Measurements from ENCODE around the gene SEC24C. TPM values are rescaled to one million over a fixed set of nuclear protein-coding genes. Genes with fewer than 3 reads are reported as not detected.

Gene SEC24C
- total and polyA plus RNA-seq, 2 of the 13 experiments (the other 11 are each of a cell fraction or from before 2014, with no cell fraction given): 63.1 to 66.4 TPM

- Histone ChIP-seq H3K9ac (ENCODE audit: insufficient read depth, low read depth, low read length) (no peak overlapping the region), H2AFZ (ENCODE audit: low read length) (no peak overlapping the region), H3K4me3 (replicated peaks in 1 of 3; ENCODE audit: insufficient read depth in 1 of 3, low read depth in 2 of 3, low read length in 3 of 3) (no peak overlapping the region), H3K27me3 (ENCODE audit: control insufficient read depth in 1 of 2, insufficient read depth in 2 of 2, low read length in 2 of 2) (no peaks in the 10 kb centered on the region), H3K4me2 (ENCODE audit: low read depth, low read length) (no peak overlapping the region), H3K36me3 (replicated peaks in 1 of 2; ENCODE audit: control insufficient read depth in 1 of 2, insufficient read depth in 2 of 2, low read length in 2 of 2) (peaks cover 7 to 44% of the 10 kb centered on the region in 2 experiments), H4K20me1 (ENCODE audit: insufficient read depth, low read length) (no peaks in the 10 kb centered on the region), H3K27ac (ENCODE audit: extremely low read length, insufficient read depth, low read length) (no peak overlapping the region), H3K9me3 (ENCODE audit: low read length) (no peaks in the 10 kb centered on the region), H3K4me1 (ENCODE audit: insufficient read depth, low read length) (no peaks in the 10 kb centered on the region), H3K79me2 (ENCODE audit: insufficient read depth, low read length) (no peaks in the 10 kb centered on the region)
- intact Hi-C loops (cut with micrococcal nuclease; ENCODE audit: unreplicated experiment): no loop called here
- WGBS (ENCODE audit: low lambda C conversion rate): 89% methylated on average over 11 of the region's 20 CpGs
- ChIA-PET CTCF (ENCODE audit: low intra/inter-chr PET ratio, low total read pairs) (no interaction called here), POLR2A (interaction anchor here (1.6 kb wide), 2 partner anchors 21 to 55 kb away, joined by 3 to 8 read pairs; partner anchors contain the start of gene CAMK2G)
- FAIRE-seq (no peak), DNase-seq (ENCODE audit: low spot score) (no peak), ATAC-seq (peak; percentile 47; the same call in 2 of the 3 replicates)
- peak; percentile 58 for TF ChIP-seq AGO2 (optimal IDR thresholded peaks at IDR 0.05; ENCODE audit: low read depth, low read length)
- TF ChIP-seq SRY (CRISPR knock-in tag; IDR thresholded peaks at IDR 0.05): no peak
- no peak for TF ChIP-seq ZNF557 (CRISPR knock-in tag; IDR thresholded peaks at IDR 0.05)
- in situ Hi-C loops (cut with HindIII; ENCODE audit: extremely low pct_ligation_motif_present, low pct_unique_long_range_greater_than_20kb): no loop called here
- BruUV-seq (replicated peaks): no TSS peak
Measured at GRCh38 chr10:73819513-73820093, 75.4 kb downstream of the SEC24C start.

Small RNA genes within 50 kb of the gene (small RNA-seq; reads per million reads assigned to genes)
- gene AC022400.4 (ENCODE audit: insufficient read depth in 2 of 3, insufficient read length in 3 of 3, low read depth in 2 of 3, low replicate concordance in 1 of 3) (0 reads per million in 3 experiments), gene AC022400.9 (ENCODE audit: insufficient read depth in 2 of 3, insufficient read length in 3 of 3, low read depth in 2 of 3, low replicate concordance in 1 of 3) (0 reads per million in 3 experiments), gene RNA5SP320 (ENCODE audit: insufficient read depth in 2 of 3, insufficient read length in 3 of 3, low read depth in 2 of 3, low replicate concordance in 1 of 3) (0 reads per million in 3 experiments), gene ZSWIM8-AS1 (ENCODE audit: insufficient read depth in 2 of 3, insufficient read length in 3 of 3, low read depth in 2 of 3, low replicate concordance in 1 of 3) (0 reads per million in 3 experiments)

Other genes with a start within 250 kb of the SEC24C start
- gene PPP3CB, start 248.3 kb upstream of the SEC24C start, total RNA-seq (2016; rRNA removed; fragmentation: Illumina TruSeq; extraction: Trizol): 8.7 and 18.5 TPM in 2 replicates
- gene PPP3CB, start 248.3 kb upstream of the SEC24C start, polyA plus RNA-seq (2011; rRNA removed): 9.5 and 11.4 TPM in 2 replicates
- gene USP54, start 153.0 kb upstream of the SEC24C start, total RNA-seq (2016; rRNA removed; fragmentation: Illumina TruSeq; extraction: Trizol): 18.1 and 20.2 TPM in 2 replicates
- gene USP54, start 153.0 kb upstream of the SEC24C start, polyA plus RNA-seq (2011; rRNA removed): 16.1 and 25.0 TPM in 2 replicates
- not detected in 2 replicates for gene MYOZ1, start 102.9 kb upstream of the SEC24C start, total RNA-seq (2016; rRNA removed; fragmentation: Illumina TruSeq; extraction: Trizol)
- gene MYOZ1, start 102.9 kb upstream of the SEC24C start, polyA plus RNA-seq (2011; rRNA removed): not detected in 2 replicates
- not detected in 2 replicates for gene SYNPO2L, start 88.3 kb upstream of the SEC24C start, total RNA-seq (2016; rRNA removed; fragmentation: Illumina TruSeq; extraction: Trizol)
- gene SYNPO2L, start 88.3 kb upstream of the SEC24C start, polyA plus RNA-seq (2011; rRNA removed): not detected in 2 replicates
- 2.4 and 5.3 TPM in 2 replicates for gene AGAP5, start 46.3 kb upstream of the SEC24C start, total RNA-seq (2016; rRNA removed; fragmentation: Illumina TruSeq; extraction: Trizol)
- gene AGAP5, start 46.3 kb upstream of the SEC24C start, polyA plus RNA-seq (2011; rRNA removed): 7.9 and 8.7 TPM in 2 replicates
- gene CHCHD1, start 37.7 kb downstream of the SEC24C start, total RNA-seq (2016; rRNA removed; fragmentation: Illumina TruSeq; extraction: Trizol): 71.2 and 91.7 TPM in 2 replicates
- gene CHCHD1, start 37.7 kb downstream of the SEC24C start, polyA plus RNA-seq (2011; rRNA removed): 30.6 and 36.9 TPM in 2 replicates
- gene ZSWIM8, start 41.2 kb downstream of the SEC24C start, total RNA-seq (2016; rRNA removed; fragmentation: Illumina TruSeq; extraction: Trizol): 21.0 and 39.9 TPM in 2 replicates
- gene ZSWIM8, start 41.2 kb downstream of the SEC24C start, polyA plus RNA-seq (2011; rRNA removed): 98.2 and 142 TPM in 2 replicates
- 5.6 and 10.7 TPM in 2 replicates for gene NDST2, start 67.2 kb downstream of the SEC24C start, total RNA-seq (2016; rRNA removed; fragmentation: Illumina TruSeq; extraction: Trizol)
- 25.5 and 30.1 TPM in 2 replicates for gene NDST2, start 67.2 kb downstream of the SEC24C start, polyA plus RNA-seq (2011; rRNA removed)
- 13.0 and 15.9 TPM in 2 replicates for gene CAMK2G, start 130.2 kb downstream of the SEC24C start, total RNA-seq (2016; rRNA removed; fragmentation: Illumina TruSeq; extraction: Trizol)
- 18.8 and 19.3 TPM in 2 replicates for gene CAMK2G, start 130.2 kb downstream of the SEC24C start, polyA plus RNA-seq (2011; rRNA removed)
- 4.8 and 11.2 TPM in 2 replicates for gene PLAU, start 166.8 kb downstream of the SEC24C start, total RNA-seq (2016; rRNA removed; fragmentation: Illumina TruSeq; extraction: Trizol)
- 0.37 and 0.45 TPM in 2 replicates for gene PLAU, start 166.8 kb downstream of the SEC24C start, polyA plus RNA-seq (2011; rRNA removed)

Data from HepG2 (cell line).